ENCODE measurements around the gene CLN6. TPM values are rescaled to one million over a fixed set of nuclear protein-coding genes. Genes with fewer than 3 reads are reported as not detected.
"Not testable (repeated sequence)": the region's sequence is repeated elsewhere in the genome, so short reads cannot be mapped to it uniquely, and the experiment has no call there.

CLN6 gene
- polyA plus RNA-seq, 1 experiment, result 25.4 TPM

- ChIA-PET POLR2A (no interaction called here), CTCF (no interaction called here)
- Histone ChIP-seq H3K27me3 (ENCODE audit: control insufficient read depth, insufficient read depth, low read length) (no peaks in the 10 kb centered on the region), H3K4me3 (ENCODE audit: low read depth, low read length) (no peak overlapping the region), H3K36me3 (ENCODE audit: control insufficient read depth, insufficient read depth, low read length) (peaks cover 4% of the 10 kb centered on the region)
- no peak for DNase-seq (ENCODE audit: low read depth)
- TF ChIP-seq CTCF (IDR thresholded peaks at IDR 0.05; ENCODE audit: insufficient read depth, low read depth, low read length), result no peak
Measured at GRCh38 chr15:68177742-68178141, 51.8 kb downstream of the CLN6 start.

GRCh38 chr15:68176601-68177000 is 52.9 kb downstream of the CLN6 start:
- CTCF ChIA-PET, result no interaction called here

GRCh38 chr15:68175526-68175925 is 54.0 kb downstream of the CLN6 start:
- no peak for DNase-seq (ENCODE audit: low read depth)
- Histone ChIP-seq H3K4me3 (ENCODE audit: low read depth, low read length) (no peak overlapping the region), H3K27me3 (ENCODE audit: control insufficient read depth, insufficient read depth, low read length) (no peaks in the 10 kb centered on the region), H3K36me3 (ENCODE audit: control insufficient read depth, insufficient read depth, low read length) (peaks cover 3% of the 10 kb centered on the region)
- CTCF ChIA-PET, result interaction anchor here (1.3 kb wide), 1 partner anchor 11 kb away, joined by 4 read pairs; no protein-coding TSS in a partner anchor
- POLR2A ChIA-PET, result no interaction called here
- no peak for TF ChIP-seq CTCF (IDR thresholded peaks at IDR 0.05; ENCODE audit: insufficient read depth, low read depth, low read length)

More at GRCh38 chr15:68176601-68177000, 52.9 kb downstream of the CLN6 start:
- TF ChIP-seq CTCF (IDR thresholded peaks at IDR 0.05; ENCODE audit: insufficient read depth, low read depth, low read length), result no peak
- Histone ChIP-seq H3K4me3 (ENCODE audit: low read depth, low read length) (no peak overlapping the region), H3K27me3 (ENCODE audit: control insufficient read depth, insufficient read depth, low read length) (no peaks in the 10 kb centered on the region), H3K36me3 (ENCODE audit: control insufficient read depth, insufficient read depth, low read length) (peaks cover 6% of the 10 kb centered on the region)
- POLR2A ChIA-PET, result no interaction called here
- no peak for DNase-seq (ENCODE audit: low read depth)

- H3K36me3 ChIP-seq (ENCODE audit: control insufficient read depth, insufficient read depth, low read length), result peaks cover 3% of the 10 kb centered on the region
- no peak for TF ChIP-seq CTCF (IDR thresholded peaks at IDR 0.05; ENCODE audit: insufficient read depth, low read depth, low read length)
- DNase-seq (ENCODE audit: low read depth), result no peak
- H3K27me3 ChIP-seq (ENCODE audit: control insufficient read depth, insufficient read depth, low read length), result no peaks in the 10 kb centered on the region
- ChIA-PET POLR2A (no interaction called here), CTCF (interaction anchor here (0.6 to 1.3 kb wide), 2 partner anchors 9 to 219 kb away, joined by 3 read pairs; no protein-coding TSS in a partner anchor)
- no peak overlapping the region for H3K4me3 ChIP-seq (ENCODE audit: low read depth, low read length)
Measured at GRCh38 chr15:68173119-68173518, 56.4 kb downstream of the CLN6 start.

- POLR2A ChIA-PET; H3K36me3 ChIP-seq (ENCODE audit: control insufficient read depth, insufficient read depth, low read length); DNase-seq (ENCODE audit: low read depth); H3K27me3 ChIP-seq (ENCODE audit: control insufficient read depth, insufficient read depth, low read length); H3K4me3 ChIP-seq (ENCODE audit: low read depth, low read length): not testable (repeated sequence)
- CTCF ChIA-PET, result interaction anchor here (0.6 kb wide), 1 partner anchor 43 kb away, joined by 3 read pairs; no protein-coding TSS in a partner anchor
Measured at GRCh38 chr15:68172037-68172436, 57.5 kb downstream of the CLN6 start.

- H3K36me3 ChIP-seq (ENCODE audit: control insufficient read depth, insufficient read depth, low read length), result 0 out of 2 replicates have a peak, but pooled peaks cover 2% of the 10 kb centered on the region
- ChIA-PET POLR2A (no interaction called here), CTCF (interaction anchor here (4.6 kb wide), 1 partner anchor 12 kb away, joined by 15 read pairs; no protein-coding TSS in a partner anchor)
- TF ChIP-seq CTCF (IDR thresholded peaks at IDR 0.05; ENCODE audit: insufficient read depth, low read depth, low read length), result no peak
- no peaks in the 10 kb centered on the region for H3K27me3 ChIP-seq (ENCODE audit: control insufficient read depth, insufficient read depth, low read length)
- no peak for DNase-seq (ENCODE audit: low read depth)
- no peak overlapping the region for H3K4me3 ChIP-seq (ENCODE audit: low read depth, low read length)
Measured at GRCh38 chr15:68166847-68167246, 62.7 kb downstream of the CLN6 start.

Data from BJ (cell line).